Left ventricle myocardium inferior (tissue), 1 donor: Measurements from ENCODE around the gene OIP5. TPM values are rescaled to one million over a fixed set of nuclear protein-coding genes. Genes with fewer than 3 reads are reported as not detected.

Source experiments
- DNase-seq: peaks from one replicate; pipeline ENCODE4 v3.0.0-alpha.2; 2020
- H3K27ac ChIP-seq: fragments of 200-600 bp; replicated peaks from 2 replicates; pipeline ENCODE4 v1.8.0; 2021
- H3K27me3 ChIP-seq: fragments of 200-600 bp; 2 replicates; pipeline ENCODE4 v1.8.0; 2021; ENCODE audit warnings: low read depth
- H3K36me3 ChIP-seq: fragments of 200-600 bp; 2 replicates; pipeline ENCODE4 v1.8.0; 2021
- H3K4me1 ChIP-seq: fragments of 200-600 bp; 2 replicates; pipeline ENCODE4 v1.8.0; 2021
- H3K4me3 ChIP-seq: fragments of 200-600 bp; 2 replicates; pipeline ENCODE4 v1.8.0; 2021; ENCODE audit warnings: mild to moderate bottlenecking, moderate library complexity
- H3K9me3 ChIP-seq: fragments of 200-600 bp; replicated peaks from 2 replicates; pipeline ENCODE4 v1.8.0; 2021
- intact Hi-C: fragments of 100-400 bp; cut with micrococcal nuclease; formaldehyde crosslinking; loops from one replicate; pipeline ENCODE4 v1.11.0; 2022
- total RNA-seq: library from RNA; stranded (reverse); fragmentation: NEBNext Ultra II Directional; extraction: Animal tissue kit (Norgen Biotek cat#: 25700); gene quantifications from one replicate; pipeline ENCODE4 v1.2.1, GENCODE V29; 2021
- TF ChIP-seq, protein P1 (sequence below): fragments of 200-600 bp; IDR thresholded peaks from 2 replicates; pipeline ENCODE4 v1.8.0; 2021; ENCODE audit warnings: antibody characterized with exemption, mild to moderate bottlenecking, borderline replicate concordance
- donor health status: DM: no; HTN: yes; CAD: no; lungs with severe emphysema.

Gene OIP5
- total RNA-seq, 1 donor from 2014 or later, result 0.19 TPM

DNA sequence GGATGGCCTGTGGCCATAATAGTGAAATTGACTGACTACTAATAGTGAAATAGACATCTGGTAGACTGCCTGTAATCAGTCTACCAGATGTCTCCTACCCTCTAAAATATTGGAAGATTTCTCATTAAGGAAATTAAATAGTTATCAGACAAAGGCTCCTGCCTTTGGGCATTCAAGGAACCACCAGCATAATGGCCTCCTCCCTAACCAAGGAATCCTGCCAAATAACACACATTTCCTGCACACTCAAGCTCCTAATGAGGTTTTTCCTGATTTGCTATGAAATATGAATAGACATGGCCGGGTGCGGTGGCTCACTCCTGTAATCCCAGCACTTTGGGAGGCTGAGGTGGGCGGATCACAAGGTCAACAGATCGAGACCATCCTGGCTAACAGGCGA is 14.8 kb upstream of the OIP5 start:
- no peak overlapping the region for H3K27ac ChIP-seq
- TF ChIP-seq, protein P1, sequence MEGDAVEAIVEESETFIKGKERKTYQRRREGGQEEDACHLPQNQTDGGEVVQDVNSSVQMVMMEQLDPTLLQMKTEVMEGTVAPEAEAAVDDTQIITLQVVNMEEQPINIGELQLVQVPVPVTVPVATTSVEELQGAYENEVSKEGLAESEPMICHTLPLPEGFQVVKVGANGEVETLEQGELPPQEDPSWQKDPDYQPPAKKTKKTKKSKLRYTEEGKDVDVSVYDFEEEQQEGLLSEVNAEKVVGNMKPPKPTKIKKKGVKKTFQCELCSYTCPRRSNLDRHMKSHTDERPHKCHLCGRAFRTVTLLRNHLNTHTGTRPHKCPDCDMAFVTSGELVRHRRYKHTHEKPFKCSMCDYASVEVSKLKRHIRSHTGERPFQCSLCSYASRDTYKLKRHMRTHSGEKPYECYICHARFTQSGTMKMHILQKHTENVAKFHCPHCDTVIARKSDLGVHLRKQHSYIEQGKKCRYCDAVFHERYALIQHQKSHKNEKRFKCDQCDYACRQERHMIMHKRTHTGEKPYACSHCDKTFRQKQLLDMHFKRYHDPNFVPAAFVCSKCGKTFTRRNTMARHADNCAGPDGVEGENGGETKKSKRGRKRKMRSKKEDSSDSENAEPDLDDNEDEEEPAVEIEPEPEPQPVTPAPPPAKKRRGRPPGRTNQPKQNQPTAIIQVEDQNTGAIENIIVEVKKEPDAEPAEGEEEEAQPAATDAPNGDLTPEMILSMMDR, result no peak
- H3K4me3 ChIP-seq, result no peak overlapping the region
- no peaks in the 10 kb centered on the region for H3K27me3 ChIP-seq
- no peak for DNase-seq
- intact Hi-C loops, result no loop called here
- H3K4me1 ChIP-seq, result no peaks in the 10 kb centered on the region
- no peaks in the 10 kb centered on the region for H3K9me3 ChIP-seq
- no peaks in the 10 kb centered on the region for H3K36me3 ChIP-seq

DNA sequence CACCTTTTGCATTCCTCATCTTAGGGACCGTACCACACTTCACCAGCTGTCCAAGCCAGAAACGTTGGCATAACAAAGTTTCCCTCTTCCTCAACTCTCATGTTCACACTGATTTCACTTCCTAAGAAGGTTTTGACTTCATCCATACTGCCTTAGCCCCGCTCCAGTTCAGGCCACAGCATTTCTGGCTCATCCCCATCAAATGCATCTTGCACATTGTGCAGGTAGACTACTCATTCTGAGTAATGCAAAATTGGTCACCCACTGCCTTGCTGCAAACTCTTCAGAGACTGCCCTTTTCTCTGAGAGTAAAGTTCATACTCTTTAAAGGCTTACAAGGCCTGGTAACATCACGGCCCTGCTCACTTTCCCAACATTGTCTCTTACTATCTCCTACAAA is 9.1 kb upstream of the OIP5 start:
- no peaks in the 10 kb centered on the region for H3K4me1 ChIP-seq
- intact Hi-C loops, result no loop called here
- H3K36me3 ChIP-seq, result no peaks in the 10 kb centered on the region
- TF ChIP-seq, protein P1, result no peak
- no peaks in the 10 kb centered on the region for H3K27me3 ChIP-seq
- DNase-seq, result no peak
- no peaks in the 10 kb centered on the region for H3K9me3 ChIP-seq
- no peak overlapping the region for H3K27ac ChIP-seq
- no peak overlapping the region for H3K4me3 ChIP-seq

DNA sequence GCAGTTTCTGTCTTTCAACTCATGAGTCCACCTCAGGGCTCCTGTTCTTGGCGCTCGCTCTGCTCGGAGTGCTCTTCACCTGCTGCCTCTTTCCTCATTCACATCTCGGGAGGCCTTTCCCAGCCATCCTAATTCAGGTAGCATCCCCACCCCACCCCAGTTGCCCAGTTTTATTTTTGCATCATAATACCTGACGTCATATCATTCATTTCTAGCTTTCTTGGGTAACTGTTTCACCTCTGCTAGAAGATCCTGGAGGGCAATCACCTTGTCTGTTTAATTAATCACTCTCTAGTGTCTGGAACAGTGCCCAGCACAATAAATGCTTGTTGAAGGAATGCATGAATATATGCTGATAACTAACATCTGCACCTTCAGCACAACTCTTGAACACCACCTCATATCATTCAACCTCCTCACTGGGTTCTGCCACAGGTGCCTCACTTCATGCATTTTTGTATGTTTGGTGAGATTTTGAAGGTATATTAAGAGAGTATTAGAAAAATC is 7.9 kb upstream of the OIP5 start:
- intact Hi-C loops, result no loop called here
- no peak overlapping the region for H3K27ac ChIP-seq
- H3K4me1 ChIP-seq, result no peaks in the 10 kb centered on the region
- TF ChIP-seq, protein P1, result no peak
- H3K4me3 ChIP-seq, result no peak overlapping the region
- H3K9me3 ChIP-seq, result no peaks in the 10 kb centered on the region
- no peak for DNase-seq
- H3K27me3 ChIP-seq, result no peaks in the 10 kb centered on the region
- no peaks in the 10 kb centered on the region for H3K36me3 ChIP-seq

DNA sequence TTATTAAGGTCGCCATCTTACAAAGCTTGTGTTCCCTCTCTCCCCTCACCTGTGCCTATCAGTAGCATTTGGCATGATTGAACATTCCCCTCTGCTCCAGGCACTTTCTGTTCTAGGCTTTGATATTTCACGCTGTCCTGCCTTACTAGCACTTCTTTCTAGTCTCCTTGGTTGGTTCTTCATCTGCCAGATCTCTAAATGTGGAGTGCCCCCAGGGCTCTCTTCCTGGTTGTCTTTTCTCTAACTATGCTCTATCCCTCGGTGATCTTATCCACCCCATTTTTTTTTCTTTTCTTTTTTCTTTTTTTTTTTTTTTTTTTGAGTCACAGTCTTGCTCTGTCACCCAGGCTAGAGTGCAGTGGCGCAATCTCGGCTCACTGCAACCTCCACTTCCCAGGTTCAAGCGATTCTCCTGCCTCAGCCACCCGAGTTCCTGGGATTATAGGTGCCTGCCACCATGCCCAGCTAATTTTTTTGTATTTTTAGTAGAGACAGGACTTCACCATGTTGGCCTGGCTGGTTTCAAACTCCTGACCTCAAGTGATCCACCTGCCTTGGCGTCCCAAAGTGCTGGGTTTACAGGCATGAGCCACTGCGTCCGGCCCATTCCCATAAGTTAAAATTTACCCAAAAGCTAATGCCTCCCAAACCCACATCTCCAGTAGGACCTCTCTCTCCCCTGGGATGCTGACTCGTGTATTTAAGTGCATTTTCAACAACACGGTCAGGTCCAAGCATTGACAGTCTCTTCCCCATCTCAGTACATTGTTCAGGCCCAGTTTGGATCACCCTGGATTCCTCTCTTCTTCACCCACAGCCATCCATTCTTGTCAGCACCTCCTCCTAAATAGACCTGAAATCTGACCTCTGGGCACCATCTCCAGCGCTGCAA is 5.5 kb upstream of the OIP5 start:
- Histone ChIP-seq H3K9me3 (no peaks in the 10 kb centered on the region), H3K4me1 (peaks cover 10% of the 10 kb centered on the region), H3K27me3 (no peaks in the 10 kb centered on the region), H3K4me3 (no peak overlapping the region), H3K27ac (no peak overlapping the region), H3K36me3 (no peaks in the 10 kb centered on the region)
- intact Hi-C loops, result no loop called here
- DNase-seq, result no peak
- TF ChIP-seq, protein P1, result no peak

DNA sequence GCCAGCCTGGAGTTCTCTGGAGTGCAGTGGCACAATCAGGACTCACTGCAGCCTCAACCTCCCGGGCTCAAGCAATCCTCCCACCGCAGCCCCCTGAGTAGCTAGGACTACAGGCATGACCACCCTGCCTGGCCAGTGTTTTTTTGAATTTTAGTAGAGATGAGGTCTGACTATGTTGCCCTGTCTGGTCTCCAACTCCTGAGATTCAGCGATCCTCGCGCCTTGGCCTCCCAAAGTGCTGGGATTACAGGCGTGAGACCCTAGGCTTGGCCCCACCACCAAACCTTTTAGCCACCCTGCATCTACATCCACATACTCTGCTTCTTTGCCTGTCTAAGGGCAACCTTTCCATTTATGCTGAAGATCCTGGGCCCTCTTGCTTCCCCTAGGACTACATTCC is 4.7 kb upstream of the OIP5 start:
- Histone ChIP-seq H3K27ac (no peak overlapping the region), H3K27me3 (no peaks in the 10 kb centered on the region), H3K4me1 (peaks cover 14% of the 10 kb centered on the region), H3K36me3 (no peaks in the 10 kb centered on the region), H3K4me3 (no peak overlapping the region), H3K9me3 (no peaks in the 10 kb centered on the region)
- intact Hi-C loops, result no loop called here
- no peak for DNase-seq
- TF ChIP-seq, protein P1, result no peak
